Cardiac fibroblast (primary cell): ENCODE results near the gene S100A5.
A peak's percentile ranks its signal among the peaks of the same experiment; 100 is the strongest.

Experiments used
- DNase-seq, 2 donors: peaks; one replicate each; pipeline versions ENCODE4 v3.0.0 to v3.0.0-alpha.2; 2010; ENCODE audit warnings: low read depth in 2 of 2
- H3K4me3 ChIP-seq, 2 donors: replicated peaks in 1 of 2; 1 replicate in 1 of 2; 2 replicates in 1 of 2; pipeline ENCODE4 v1.5.1; 2011; ENCODE audit warnings: low read depth in 2 of 2, low read length in 2 of 2, mild to moderate bottlenecking in 2 of 2, moderate library complexity in 1 of 2
- CTCF ChIP-seq: IDR thresholded peaks from one replicate; pipeline ENCODE4 v1.5.1; 2011; ENCODE audit warnings: low read depth, mild to moderate bottlenecking, low read length, inconsistent platforms

Gene S100A5

GRCh38 chr1:153550398-153550758 lies 9.6 kb upstream of the S100A5 start:
- no peak for DNase-seq
- no peak for TF ChIP-seq CTCF
- H3K4me3 ChIP-seq: no peak overlapping the region

GRCh38 chr1:153549741-153550397 lies 9.1 kb upstream of the S100A5 start:
- TF ChIP-seq CTCF: no peak
- no peak overlapping the region for H3K4me3 ChIP-seq
- no peak for DNase-seq

GRCh38 chr1:153548722-153549688 lies 8.3 kb upstream of the S100A5 start, which contains the start of gene S100A3:
TSS of gene S100A3 (minus strand) at chr1:153549258. CDS start at chr1:153548485, 773 bp downstream.
- peak; percentile 90 to 92 for DNase-seq
- TF ChIP-seq CTCF: peak; percentile 33
- H3K4me3 ChIP-seq: no peak within 1 kb of the TSS

GRCh38 chr1:153547560-153548551 lies 7.1 kb upstream of the S100A5 start:
- no peak overlapping the region for H3K4me3 ChIP-seq
- no peak for TF ChIP-seq CTCF
- no peak for DNase-seq

GRCh38 chr1:153546796-153547559 lies 6.2 kb upstream of the S100A5 start:
- DNase-seq: no peak
- no peak overlapping the region for H3K4me3 ChIP-seq
- no peak for TF ChIP-seq CTCF

GRCh38 chr1:153546371-153546770 lies 5.6 kb upstream of the S100A5 start:
- TF ChIP-seq CTCF: no peak
- no peak for DNase-seq
- H3K4me3 ChIP-seq: no peak overlapping the region
